Measurements from ENCODE around the gene CCDC152. TPM values are rescaled to one million over a fixed set of nuclear protein-coding genes. Genes with fewer than 3 reads are reported as not detected.

CCDC152 gene, protein sequence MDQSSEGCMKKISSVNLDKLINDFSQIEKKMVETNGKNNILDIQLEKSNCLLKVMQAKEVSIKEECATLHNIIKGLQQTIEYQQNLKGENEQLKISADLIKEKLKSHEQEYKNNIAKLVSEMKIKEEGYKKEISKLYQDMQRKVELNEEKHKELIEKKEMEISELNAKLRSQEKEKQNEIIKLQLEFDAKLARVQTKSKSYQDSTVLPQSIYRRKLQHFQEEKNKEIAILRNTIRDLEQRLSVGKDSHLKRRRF
- 14.0 TPM for polyA plus RNA-seq (2013, experiment 1 of 2)
- 14.8 TPM for polyA plus RNA-seq (2013, experiment 2 of 2)

DNA sequence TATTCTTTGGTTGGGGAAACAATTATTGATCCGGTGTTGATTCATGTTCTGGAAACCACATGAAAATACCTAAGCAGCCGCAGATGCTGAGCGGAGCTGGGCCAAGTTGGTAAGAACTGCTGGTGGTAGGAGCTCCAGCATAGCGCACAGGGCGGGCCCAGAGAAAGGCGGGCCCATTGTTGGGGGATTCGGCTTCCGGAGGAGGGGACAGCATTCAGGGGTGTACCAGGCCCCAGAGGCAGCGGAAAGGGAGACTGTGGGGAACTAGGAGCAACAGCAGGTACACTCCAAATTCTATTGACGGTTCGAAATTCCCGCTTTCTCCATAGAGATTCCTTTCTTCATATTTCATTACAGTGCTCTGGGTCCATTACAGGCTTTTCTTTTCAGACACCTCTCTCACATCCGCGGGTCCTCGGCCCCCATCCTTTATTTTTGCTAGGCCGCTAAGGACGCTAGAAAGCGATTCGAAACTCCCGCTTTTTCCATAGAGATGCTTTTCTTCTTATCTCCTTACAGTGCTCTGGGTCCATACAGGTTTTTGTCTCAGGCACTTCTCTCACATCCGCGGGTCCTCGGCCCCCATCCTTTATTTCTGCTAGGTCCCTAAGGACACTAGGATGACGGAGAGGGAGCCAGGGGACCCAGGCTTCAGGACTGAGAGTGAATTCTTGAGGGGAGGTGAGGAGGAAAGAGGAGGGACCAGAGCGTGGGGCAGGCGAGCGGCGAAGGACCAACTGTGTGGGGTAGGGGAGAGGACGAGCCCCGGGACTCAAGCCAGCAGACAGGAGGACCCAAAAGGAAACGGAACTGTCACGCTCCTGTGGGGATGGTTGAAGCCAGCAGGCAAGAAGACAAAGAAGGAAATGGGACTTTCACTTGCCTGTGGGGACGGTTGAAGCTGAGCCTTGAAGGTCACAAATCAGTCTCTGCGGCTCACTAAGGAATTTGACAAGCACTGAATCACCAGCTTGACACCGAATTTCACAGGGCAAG is at the start of gene CCDC152:
CCDC152 (plus strand) TSS at position 213 of the 996 bp plus-strand sequence. CDS start 2,304 bp downstream, outside the sequence.
- Histone ChIP-seq H3K27me3 (ENCODE audit: control insufficient read depth in 3 of 3, insufficient read depth in 3 of 3, low read depth in 1 of 3, low read length in 3 of 3) (no peaks in the 10 kb centered on the region), H2BK15ac (ENCODE audit: low read length) (no peak within 1 kb of the TSS), H3K14ac (ENCODE audit: low read length) (no peak within 1 kb of the TSS), H2BK12ac (ENCODE audit: low read length) (no peak within 1 kb of the TSS), H3K4me1 (ENCODE audit: control insufficient read depth in 2 of 2, insufficient read depth in 1 of 2, low read depth in 1 of 2, low read length in 2 of 2) (peaks cover 0 to 4% of the 10 kb centered on the region in 2 donors), H2BK120ac (ENCODE audit: low read depth, low read length) (no peak within 1 kb of the TSS), H3K36me3 (replicated peaks in 1 of 2; ENCODE audit: control insufficient read depth in 2 of 2, insufficient read depth in 2 of 2, low read length in 2 of 2) (no peaks in the 10 kb centered on the region), H3K23ac (ENCODE audit: low read depth, low read length, poor library complexity) (peak within 1 kb of the TSS; percentile 34), H3K9ac (ENCODE audit: low read depth, low read length, poor library complexity) (peak within 1 kb of the TSS; percentile 70), H3K27ac (replicated peaks; ENCODE audit: low read length) (peak within 1 kb of the TSS; percentile 12), H3K4me3 (ENCODE audit: low read length in 2 of 2) (peak within 1 kb of the TSS; percentile 40 to 75), H4K91ac (ENCODE audit: low read depth, low read length, poor library complexity) (no peak within 1 kb of the TSS), H2BK5ac (ENCODE audit: low read length) (no peak within 1 kb of the TSS), H3K4ac (ENCODE audit: low read length) (no peak within 1 kb of the TSS), H3K79me1 (ENCODE audit: low read depth, low read length) (no peaks in the 10 kb centered on the region), H2AK5ac (ENCODE audit: low read depth, low read length) (no peak within 1 kb of the TSS), H3K9me3 (replicated peaks in 1 of 2; ENCODE audit: control insufficient read depth in 2 of 2, insufficient read depth in 1 of 2, low read depth in 1 of 2, low read length in 2 of 2) (no peaks in the 10 kb centered on the region), H3K4me2 (ENCODE audit: insufficient read depth, low read length, poor library complexity, severe bottlenecking) (peak within 1 kb of the TSS; percentile 32), H4K8ac (ENCODE audit: low read depth, low read length) (no peak within 1 kb of the TSS), H2AFZ (ENCODE audit: low read length) (peak within 1 kb of the TSS; percentile 59), H3K18ac (ENCODE audit: low read length) (peak within 1 kb of the TSS; percentile 29)
- WGBS, 2 donors (ENCODE audit: extremely low coverage in 2 of 2, insufficient read length in 2 of 2, insufficient replicate concordance in 1 of 2), result no CpG with 5 or more reads among the region's 35 CpGs
- peak; percentile 27 for DNase-seq (ENCODE audit: low spot score)

DNA sequence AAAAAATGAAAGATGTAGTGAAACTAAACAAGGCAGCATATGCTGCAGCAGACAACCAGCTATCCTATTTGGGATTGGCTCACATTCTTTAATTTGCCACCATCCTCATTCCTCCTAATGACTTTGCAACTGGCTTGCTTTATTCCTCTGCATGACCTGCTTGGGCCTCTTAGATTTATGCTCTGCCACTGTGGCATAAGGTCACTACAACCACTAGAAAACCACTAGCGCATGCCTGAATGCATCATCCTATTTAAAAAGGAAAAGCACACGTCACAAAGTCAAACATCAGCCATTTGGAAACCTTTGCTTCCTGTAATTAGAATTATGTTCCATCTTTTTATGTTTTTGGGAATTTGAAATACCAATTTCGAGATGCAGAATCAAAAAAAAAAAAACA is 40.8 kb upstream of the CCDC152 start:
- Histone ChIP-seq H3K9ac (ENCODE audit: low read depth, low read length, poor library complexity) (no peak overlapping the region), H2AFZ (ENCODE audit: low read length) (no peak overlapping the region), H2BK15ac (ENCODE audit: low read length) (no peak overlapping the region), H3K4me2 (ENCODE audit: insufficient read depth, low read length, poor library complexity, severe bottlenecking) (no peak overlapping the region), H3K27me3 (ENCODE audit: control insufficient read depth in 3 of 3, insufficient read depth in 3 of 3, low read depth in 1 of 3, low read length in 3 of 3) (no peaks in the 10 kb centered on the region), H3K4me3 (ENCODE audit: low read length in 2 of 2) (no peak overlapping the region), H2BK120ac (ENCODE audit: low read depth, low read length) (no peak overlapping the region), H3K23ac (ENCODE audit: low read depth, low read length, poor library complexity) (no peak overlapping the region), H3K36me3 (replicated peaks in 1 of 2; ENCODE audit: control insufficient read depth in 2 of 2, insufficient read depth in 2 of 2, low read length in 2 of 2) (no peaks in the 10 kb centered on the region), H3K4ac (ENCODE audit: low read length) (no peak overlapping the region), H3K9me3 (replicated peaks in 1 of 2; ENCODE audit: control insufficient read depth in 2 of 2, insufficient read depth in 1 of 2, low read depth in 1 of 2, low read length in 2 of 2) (no peaks in the 10 kb centered on the region), H2BK12ac (ENCODE audit: low read length) (no peak overlapping the region), H4K8ac (ENCODE audit: low read depth, low read length) (no peak overlapping the region), H4K91ac (ENCODE audit: low read depth, low read length, poor library complexity) (no peak overlapping the region), H2BK5ac (ENCODE audit: low read length) (no peak overlapping the region), H2AK5ac (ENCODE audit: low read depth, low read length) (no peak overlapping the region), H3K14ac (ENCODE audit: low read length) (no peak overlapping the region), H3K27ac (replicated peaks; ENCODE audit: low read length) (no peak overlapping the region), H3K4me1 (ENCODE audit: control insufficient read depth in 2 of 2, insufficient read depth in 1 of 2, low read depth in 1 of 2, low read length in 2 of 2) (no peaks in the 10 kb centered on the region), H3K79me1 (ENCODE audit: low read depth, low read length) (no peaks in the 10 kb centered on the region), H3K18ac (ENCODE audit: low read length) (no peak overlapping the region)
- no peak for DNase-seq (ENCODE audit: low spot score)
- WGBS, 2 donors (ENCODE audit: extremely low coverage in 2 of 2, insufficient read length in 2 of 2, insufficient replicate concordance in 1 of 2), result no CpG with 5 or more reads among the region's 3 CpGs

DNA sequence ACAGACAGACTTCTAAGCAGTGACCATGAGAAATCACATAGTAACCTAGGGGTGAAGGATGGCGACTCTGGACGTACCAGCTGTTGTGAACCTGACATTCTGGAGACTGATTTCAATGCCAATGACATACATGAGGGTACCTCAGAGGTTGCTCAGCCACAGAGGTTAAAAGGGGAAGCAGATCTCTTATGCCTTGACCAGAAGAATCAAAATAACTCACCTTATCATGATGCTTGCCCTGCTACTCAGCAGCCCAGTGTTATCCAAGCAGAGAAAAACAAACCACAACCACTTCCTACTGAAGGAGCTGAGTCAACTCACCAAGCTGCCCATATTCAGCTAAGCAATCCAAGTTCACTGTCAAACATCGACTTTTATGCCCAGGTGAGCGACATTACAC is 38.0 kb upstream of the CCDC152 start:
- no peak overlapping the region for H4K91ac ChIP-seq (ENCODE audit: low read depth, low read length, poor library complexity)
- WGBS, 2 donors (ENCODE audit: extremely low coverage in 2 of 2, insufficient read length in 2 of 2, insufficient replicate concordance in 1 of 2), result no CpG with 5 or more reads among the region's 4 CpGs
- no peak overlapping the region for H2BK15ac ChIP-seq (ENCODE audit: low read length)
- no peak overlapping the region for H3K23ac ChIP-seq (ENCODE audit: low read depth, low read length, poor library complexity)
- H3K4me2 ChIP-seq (ENCODE audit: insufficient read depth, low read length, poor library complexity, severe bottlenecking), result no peak overlapping the region
- H3K18ac ChIP-seq (ENCODE audit: low read length), result no peak overlapping the region
- H3K79me1 ChIP-seq (ENCODE audit: low read depth, low read length), result no peaks in the 10 kb centered on the region
- H3K36me3 ChIP-seq (replicated peaks in 1 of 2; ENCODE audit: control insufficient read depth in 2 of 2, insufficient read depth in 2 of 2, low read length in 2 of 2), result no peaks in the 10 kb centered on the region
- no peaks in the 10 kb centered on the region for H3K27me3 ChIP-seq (ENCODE audit: control insufficient read depth in 3 of 3, insufficient read depth in 3 of 3, low read depth in 1 of 3, low read length in 3 of 3)
- H2BK120ac ChIP-seq (ENCODE audit: low read depth, low read length), result no peak overlapping the region
- no peak overlapping the region for H3K4ac ChIP-seq (ENCODE audit: low read length)
- no peaks in the 10 kb centered on the region for H3K9me3 ChIP-seq (replicated peaks in 1 of 2; ENCODE audit: control insufficient read depth in 2 of 2, insufficient read depth in 1 of 2, low read depth in 1 of 2, low read length in 2 of 2)
- H3K4me1 ChIP-seq (ENCODE audit: control insufficient read depth in 2 of 2, insufficient read depth in 1 of 2, low read depth in 1 of 2, low read length in 2 of 2), result no peaks in the 10 kb centered on the region
- no peak overlapping the region for H3K9ac ChIP-seq (ENCODE audit: low read depth, low read length, poor library complexity)
- no peak overlapping the region for H2BK5ac ChIP-seq (ENCODE audit: low read length)
- H2AK5ac ChIP-seq (ENCODE audit: low read depth, low read length), result no peak overlapping the region
- H3K27ac ChIP-seq (replicated peaks; ENCODE audit: low read length), result no peak overlapping the region
- H3K4me3 ChIP-seq (ENCODE audit: low read length in 2 of 2), result no peak overlapping the region
- no peak overlapping the region for H2BK12ac ChIP-seq (ENCODE audit: low read length)
- H4K8ac ChIP-seq (ENCODE audit: low read depth, low read length), result no peak overlapping the region
- H3K14ac ChIP-seq (ENCODE audit: low read length), result no peak overlapping the region
- no peak overlapping the region for H2AFZ ChIP-seq (ENCODE audit: low read length)
- no peak for DNase-seq (ENCODE audit: low spot score)

DNA sequence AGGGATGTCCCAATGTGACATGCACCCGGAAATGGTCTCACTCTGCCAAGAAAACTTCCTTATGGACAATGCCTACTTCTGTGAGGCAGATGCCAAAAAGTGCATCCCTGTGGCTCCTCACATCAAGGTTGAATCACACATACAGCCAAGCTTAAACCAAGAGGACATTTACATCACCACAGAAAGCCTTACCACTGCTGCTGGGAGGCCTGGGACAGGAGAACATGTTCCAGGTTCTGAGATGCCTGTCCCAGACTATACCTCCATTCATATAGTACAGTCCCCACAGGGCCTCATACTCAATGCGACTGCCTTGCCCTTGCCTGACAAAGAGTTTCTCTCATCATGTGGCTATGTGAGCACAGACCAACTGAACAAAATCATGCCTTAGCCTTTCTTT is 37.6 kb upstream of the CCDC152 start:
- H2BK5ac ChIP-seq (ENCODE audit: low read length), result no peak overlapping the region
- no peaks in the 10 kb centered on the region for H3K36me3 ChIP-seq (replicated peaks in 1 of 2; ENCODE audit: control insufficient read depth in 2 of 2, insufficient read depth in 2 of 2, low read length in 2 of 2)
- H3K4me2 ChIP-seq (ENCODE audit: insufficient read depth, low read length, poor library complexity, severe bottlenecking), result no peak overlapping the region
- H2AK5ac ChIP-seq (ENCODE audit: low read depth, low read length), result no peak overlapping the region
- H3K27me3 ChIP-seq (ENCODE audit: control insufficient read depth in 3 of 3, insufficient read depth in 3 of 3, low read depth in 1 of 3, low read length in 3 of 3), result no peaks in the 10 kb centered on the region
- no peak overlapping the region for H4K8ac ChIP-seq (ENCODE audit: low read depth, low read length)
- no peak overlapping the region for H3K18ac ChIP-seq (ENCODE audit: low read length)
- H3K14ac ChIP-seq (ENCODE audit: low read length), result no peak overlapping the region
- no peak overlapping the region for H3K23ac ChIP-seq (ENCODE audit: low read depth, low read length, poor library complexity)
- WGBS, 2 donors (ENCODE audit: extremely low coverage in 2 of 2, insufficient read length in 2 of 2, insufficient replicate concordance in 1 of 2), result no CpG with 5 or more reads among the region's 2 CpGs
- H3K9ac ChIP-seq (ENCODE audit: low read depth, low read length, poor library complexity), result no peak overlapping the region
- no peaks in the 10 kb centered on the region for H3K9me3 ChIP-seq (replicated peaks in 1 of 2; ENCODE audit: control insufficient read depth in 2 of 2, insufficient read depth in 1 of 2, low read depth in 1 of 2, low read length in 2 of 2)
- H2AFZ ChIP-seq (ENCODE audit: low read length), result no peak overlapping the region
- H2BK120ac ChIP-seq (ENCODE audit: low read depth, low read length), result no peak overlapping the region
- H3K79me1 ChIP-seq (ENCODE audit: low read depth, low read length), result no peaks in the 10 kb centered on the region
- H2BK12ac ChIP-seq (ENCODE audit: low read length), result no peak overlapping the region
- no peak for DNase-seq (ENCODE audit: low spot score)
- no peak overlapping the region for H3K4me3 ChIP-seq (ENCODE audit: low read length in 2 of 2)
- H4K91ac ChIP-seq (ENCODE audit: low read depth, low read length, poor library complexity), result no peak overlapping the region
- H2BK15ac ChIP-seq (ENCODE audit: low read length), result no peak overlapping the region
- no peaks in the 10 kb centered on the region for H3K4me1 ChIP-seq (ENCODE audit: control insufficient read depth in 2 of 2, insufficient read depth in 1 of 2, low read depth in 1 of 2, low read length in 2 of 2)
- no peak overlapping the region for H3K27ac ChIP-seq (replicated peaks; ENCODE audit: low read length)
- no peak overlapping the region for H3K4ac ChIP-seq (ENCODE audit: low read length)
